Thymus (tissue), 11 donors: ENCODE results near the gene DHX34. TPM values are rescaled to one million over a fixed set of nuclear protein-coding genes. Genes with fewer than 3 reads are reported as not detected.

Experiments used
- DNase-seq, 9 donors: peaks; one replicate each; pipeline ENCODE4 v3.0.0-alpha.2; 2013; ENCODE audit warnings: low spot score in 9 of 9, low read depth in 6 of 9, missing footprints in 1 of 9
- H3K27ac ChIP-seq, 2 donors: one replicate each; pipeline ENCODE4 v1.5.1; 2013; ENCODE audit warnings: control low read depth in 1 of 2, low read depth in 1 of 2, low read length in 1 of 2, mild to moderate bottlenecking in 1 of 2, moderate library complexity in 1 of 2
- H3K27me3 ChIP-seq, 2 donors: one replicate each; pipeline ENCODE4 v1.5.1; 2013; ENCODE audit warnings: low read length in 1 of 2; ENCODE audit not compliant: control insufficient read depth in 2 of 2, insufficient read depth in 1 of 2
- H3K36me3 ChIP-seq, 2 donors: one replicate each; pipeline ENCODE4 v1.5.1; 2013; ENCODE audit warnings: low read length in 1 of 2, mild to moderate bottlenecking in 1 of 2, moderate library complexity in 1 of 2; ENCODE audit not compliant: control insufficient read depth in 2 of 2, insufficient read depth in 2 of 2
- H3K4me1 ChIP-seq, 2 donors: one replicate each; pipeline ENCODE4 v1.5.1; 2013; ENCODE audit warnings: low read length in 2 of 2; ENCODE audit not compliant: control insufficient read depth in 2 of 2, insufficient read depth in 2 of 2
- H3K4me3 ChIP-seq, 2 donors: one replicate each; pipeline ENCODE4 v1.5.1; 2013; ENCODE audit warnings: low read length in 2 of 2, control low read depth in 1 of 2, mild to moderate bottlenecking in 1 of 2
- H3K9me3 ChIP-seq, 2 donors: one replicate each; pipeline ENCODE4 v1.5.1; 2013; ENCODE audit warnings: low read length in 1 of 2, mild to moderate bottlenecking in 1 of 2; ENCODE audit not compliant: control insufficient read depth in 2 of 2, insufficient read depth in 1 of 2
- WGBS: extraction: QIAGEN DNeasy Blood & Tissue Kit; methylation state at CpG from one replicate; pipeline ENCODE4 v1.1.7; 2013; 5-methylcytosine and 5-hydroxymethylcytosine counted together
- polyA plus RNA-seq: library from polyadenylated mRNA; stranded (reverse); fragments of 200-250 nt; gene quantifications from one replicate; pipeline ENCODE4 v1.2.3, GENCODE V29; 2013
- total RNA-seq: library from RNA; stranded (reverse); fragments of 120-200 nt; gene quantifications from one replicate; pipeline ENCODE4 v1.2.4, GENCODE V29; 2013
- donor health status: healthy.

Gene DHX34
- total and polyA plus RNA-seq, 2 donors = 5.2 to 16.0 TPM

DNA sequence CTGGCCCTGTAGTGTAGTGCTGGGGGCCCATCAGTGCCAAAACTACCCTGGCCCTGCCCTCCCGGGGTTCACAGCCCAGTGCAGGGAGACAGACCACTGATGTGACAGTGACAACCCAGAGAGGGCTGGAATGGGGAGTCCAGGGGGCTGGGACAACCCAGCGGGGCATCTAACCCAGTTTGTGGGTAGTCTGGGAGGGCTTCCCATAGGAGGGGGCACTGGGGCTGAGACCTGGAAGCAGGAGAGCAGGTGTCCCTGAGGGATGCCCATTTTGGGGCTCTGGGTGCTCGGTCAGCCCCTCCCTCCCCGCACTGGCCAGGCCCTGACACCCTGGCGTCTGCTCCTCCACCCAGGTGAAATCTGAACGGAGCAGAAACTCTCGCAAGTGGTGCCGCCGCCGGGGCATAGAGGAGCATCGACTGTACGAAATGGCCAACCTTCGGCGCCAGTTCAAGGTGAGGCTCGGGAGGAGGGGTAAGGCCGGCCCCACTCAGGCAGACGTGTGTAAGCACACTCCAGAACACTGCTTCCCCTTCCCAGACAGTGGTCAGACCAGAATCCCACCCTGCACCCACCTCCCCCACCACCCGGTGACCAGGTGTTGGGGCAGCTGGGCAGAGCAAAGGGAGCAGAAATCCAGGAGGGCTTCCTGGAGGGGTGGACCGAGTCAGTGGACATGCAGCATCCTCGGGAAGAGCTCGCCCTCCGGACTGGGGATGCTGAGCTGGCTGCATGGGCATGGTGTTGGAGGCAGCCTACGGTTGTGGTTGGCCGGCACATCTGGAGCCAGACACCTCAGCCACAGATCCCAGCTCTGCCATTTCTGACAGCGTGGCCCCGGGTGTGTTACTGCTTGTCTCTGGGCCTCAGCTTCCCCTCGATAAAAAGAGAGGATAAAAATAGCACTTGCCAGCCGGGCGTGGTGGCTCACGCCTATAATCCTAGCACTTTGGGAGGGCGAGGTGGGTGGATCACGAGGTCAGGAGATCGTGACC, 24.4 kb downstream of the DHX34 start:
- no peaks in the 10 kb centered on the region for H3K4me1 ChIP-seq
- peaks cover 0 to 2% of the 10 kb centered on the region in 2 donors for H3K9me3 ChIP-seq
- peaks cover 64 to 87% of the 10 kb centered on the region in 2 donors for H3K36me3 ChIP-seq
- H3K27me3 ChIP-seq = no peaks in the 10 kb centered on the region
- 95% methylated on average over 33 of the region's 33 CpGs for WGBS
- H3K4me3 ChIP-seq = no peak overlapping the region
- H3K27ac ChIP-seq = no peak overlapping the region
- DNase-seq = no peak

DNA sequence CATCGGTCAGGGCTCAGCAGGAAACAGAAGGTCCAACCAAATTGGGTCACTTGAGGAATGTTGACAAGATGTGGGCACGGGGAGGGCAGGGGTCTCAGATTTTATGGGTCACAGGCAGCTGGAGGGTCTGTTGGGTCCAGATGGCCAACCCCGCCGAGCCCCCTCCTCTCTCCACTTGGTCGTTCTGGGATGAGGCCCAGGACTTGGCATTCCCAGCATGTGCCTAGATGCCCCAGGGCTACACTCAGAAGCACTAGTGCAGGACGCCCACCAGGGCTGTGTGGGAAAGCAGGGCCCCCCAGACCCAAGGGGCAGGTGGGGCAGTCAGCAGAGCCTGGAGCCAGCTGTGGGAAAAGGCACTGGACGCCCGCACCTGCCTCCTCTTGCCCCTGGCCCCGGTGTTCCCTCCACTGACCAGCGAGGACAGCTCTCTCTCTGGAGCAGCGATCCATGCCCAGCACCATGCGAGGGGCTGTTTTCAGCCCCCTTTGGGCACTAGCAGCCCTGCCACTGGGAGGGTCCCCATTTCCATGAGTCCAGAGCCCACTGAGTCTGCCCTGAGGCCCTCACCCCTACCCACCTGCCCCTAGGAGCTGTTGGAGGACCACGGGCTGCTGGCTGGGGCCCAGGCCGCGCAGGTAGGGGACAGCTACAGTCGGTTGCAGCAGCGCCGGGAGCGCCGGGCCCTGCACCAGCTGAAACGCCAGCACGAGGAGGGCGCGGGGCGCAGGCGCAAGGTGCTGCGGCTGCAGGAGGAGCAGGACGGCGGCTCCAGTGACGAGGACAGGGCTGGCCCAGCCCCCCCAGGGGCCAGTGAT, 26.0 kb downstream of the DHX34 start:
- no peaks in the 10 kb centered on the region for H3K27me3 ChIP-seq
- no peak overlapping the region for H3K27ac ChIP-seq
- peaks cover 64 to 85% of the 10 kb centered on the region in 2 donors for H3K36me3 ChIP-seq
- H3K9me3 ChIP-seq = peaks cover 0 to 2% of the 10 kb centered on the region in 2 donors
- H3K4me1 ChIP-seq = no peaks in the 10 kb centered on the region
- no peak for DNase-seq
- no peak overlapping the region for H3K4me3 ChIP-seq
- WGBS = 98% methylated on average over 30 of the region's 30 CpGs

DNA sequence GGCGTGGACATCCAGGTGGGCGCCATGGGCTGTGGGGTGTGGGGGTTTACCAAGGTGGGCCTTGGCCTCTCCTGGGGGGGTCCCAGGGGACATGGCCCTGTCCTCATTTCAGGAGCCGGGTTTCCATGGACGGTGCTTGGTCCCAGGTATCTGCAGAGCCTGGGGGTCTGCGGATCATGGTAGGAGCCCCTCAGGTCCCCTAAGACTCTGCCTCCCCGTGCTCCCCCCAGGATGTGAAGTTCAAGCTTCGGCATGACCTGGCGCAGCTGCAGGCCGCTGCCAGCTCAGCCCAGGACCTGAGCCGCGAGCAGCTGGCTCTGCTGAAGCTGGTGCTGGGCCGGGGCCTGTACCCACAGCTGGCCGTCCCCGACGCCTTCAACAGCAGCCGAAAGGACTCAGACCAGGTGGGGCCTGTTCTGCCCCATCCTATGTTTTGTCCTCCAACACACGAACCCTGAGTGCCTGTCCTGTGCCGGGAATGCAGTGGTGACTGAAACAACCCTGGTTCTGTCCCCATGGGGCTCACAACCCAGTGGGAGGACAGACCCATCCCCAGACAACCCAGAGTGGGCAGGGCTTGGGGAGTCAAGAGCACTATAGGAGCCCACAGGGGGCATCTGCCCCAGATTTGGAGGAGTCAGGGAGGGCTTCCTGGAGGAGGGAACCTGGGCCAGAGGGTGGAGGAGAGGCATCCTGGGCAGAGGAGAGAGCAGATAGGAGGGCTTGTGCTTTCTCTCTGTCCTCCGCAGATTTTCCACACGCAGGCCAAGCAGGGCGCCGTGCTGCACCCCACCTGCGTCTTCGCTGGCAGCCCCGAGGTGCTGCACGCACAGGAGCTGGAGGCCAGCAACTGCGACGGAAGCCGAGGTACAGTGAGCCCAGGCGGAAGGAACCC, 26.8 kb downstream of the DHX34 start:
- no peak for DNase-seq
- no peak overlapping the region for H3K27ac ChIP-seq

DNA sequence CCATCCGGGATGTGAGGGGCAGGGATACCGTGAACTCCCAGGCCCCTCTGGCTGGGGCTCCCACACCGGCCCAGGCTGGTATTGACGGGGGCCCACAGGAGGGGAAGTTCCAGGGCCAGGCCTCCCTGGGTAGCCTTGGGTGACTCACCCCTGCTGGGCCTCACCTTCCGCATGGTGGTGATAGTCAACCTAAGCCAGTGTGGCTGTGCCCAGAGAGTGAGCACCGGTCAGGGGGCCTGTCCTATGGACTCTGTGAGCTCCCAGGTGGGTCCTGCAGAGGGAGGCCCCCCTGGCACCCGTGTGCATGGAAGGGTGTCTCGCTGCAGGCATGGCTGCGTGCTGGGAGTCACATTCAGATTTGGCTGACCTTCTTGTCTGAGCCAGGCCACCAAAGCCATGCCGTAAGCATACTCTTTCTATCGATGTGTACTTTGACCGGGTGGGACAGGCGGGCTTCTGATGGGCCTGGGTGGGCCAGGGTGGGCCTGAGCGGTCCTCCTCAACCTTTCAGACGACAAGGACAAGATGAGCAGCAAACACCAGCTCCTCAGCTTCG, 27.6 kb downstream of the DHX34 start:
- WGBS = 96% methylated on average over 16 of the region's 16 CpGs
- H3K9me3 ChIP-seq = peaks cover 0 to 2% of the 10 kb centered on the region in 2 donors
- H3K27ac ChIP-seq = no peak overlapping the region
- no peaks in the 10 kb centered on the region for H3K27me3 ChIP-seq
- H3K36me3 ChIP-seq = peaks cover 70 to 92% of the 10 kb centered on the region in 2 donors
- H3K4me3 ChIP-seq = no peak overlapping the region
- H3K4me1 ChIP-seq = peaks cover under 1 to 5% of the 10 kb centered on the region in 2 donors
- DNase-seq = no peak

More for the DNA sequence above, 26.8 kb downstream of the DHX34 start:
- Histone ChIP-seq H3K4me3 (no peak overlapping the region), H3K4me1 (no peaks in the 10 kb centered on the region), H3K9me3 (peaks cover 0 to 2% of the 10 kb centered on the region in 2 donors), H3K36me3 (peaks cover 67 to 91% of the 10 kb centered on the region in 2 donors), H3K27me3 (no peaks in the 10 kb centered on the region)
- 98% methylated on average over 30 of the region's 30 CpGs for WGBS

DNA sequence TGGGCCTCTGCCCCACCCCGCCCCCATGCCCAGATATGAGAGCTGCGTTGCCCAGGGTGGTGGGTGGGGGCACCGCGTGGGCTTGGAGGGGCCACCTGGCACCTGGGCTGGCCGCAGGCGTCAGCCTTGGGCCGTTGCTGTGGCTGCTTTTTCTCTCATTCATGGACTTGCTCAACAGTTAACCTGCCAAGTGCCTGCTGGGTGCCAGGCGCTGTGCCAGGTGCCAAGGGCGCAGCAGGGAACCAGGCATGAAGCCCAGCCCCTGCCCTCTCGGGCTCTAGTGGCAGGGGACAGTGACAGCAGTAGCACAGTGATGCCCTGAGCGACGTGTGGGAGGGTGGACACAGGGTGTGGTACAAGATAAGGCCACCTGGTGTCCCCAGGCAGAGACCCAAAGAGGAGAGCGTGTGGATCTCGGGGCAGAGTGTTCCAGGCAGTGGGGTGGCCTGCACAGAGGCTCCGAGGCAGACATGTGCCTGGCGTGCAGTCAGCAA, 28.1 kb downstream of the DHX34 start:
- peaks cover 4 to 7% of the 10 kb centered on the region in 2 donors for H3K4me1 ChIP-seq
- no peaks in the 10 kb centered on the region for H3K27me3 ChIP-seq
- H3K36me3 ChIP-seq = peaks cover 72 to 92% of the 10 kb centered on the region in 2 donors
- no peak overlapping the region for H3K4me3 ChIP-seq
- H3K27ac ChIP-seq = no peak overlapping the region
- no peak for DNase-seq
- WGBS = 97% methylated on average over 16 of the region's 16 CpGs
- H3K9me3 ChIP-seq = peaks cover 0 to 2% of the 10 kb centered on the region in 2 donors

DNA sequence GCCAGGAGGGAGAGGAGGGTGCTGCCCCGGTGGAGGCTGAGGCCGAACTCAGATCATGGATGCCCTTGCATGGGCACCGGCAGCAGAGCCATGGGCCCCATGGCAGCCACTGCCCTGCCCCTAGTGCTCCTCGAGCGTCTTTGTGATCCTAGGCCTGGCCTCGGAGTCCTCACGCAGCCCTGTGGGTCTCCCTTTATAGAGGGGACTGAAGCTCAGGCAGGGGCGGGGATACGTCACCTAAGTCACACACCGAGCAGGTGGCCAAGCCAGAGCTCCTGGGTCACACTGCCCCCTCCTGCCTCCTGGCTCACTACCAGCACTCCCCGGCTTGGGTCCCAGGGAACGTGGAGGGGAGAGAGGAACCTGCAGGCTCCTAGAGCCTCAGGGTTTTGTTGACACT, 28.7 kb downstream of the DHX34 start:
- H3K27me3 ChIP-seq = no peaks in the 10 kb centered on the region
- peaks cover 72 to 87% of the 10 kb centered on the region in 2 donors for H3K36me3 ChIP-seq
- H3K4me3 ChIP-seq = no peak overlapping the region
- no peak for DNase-seq
- H3K27ac ChIP-seq = no peak overlapping the region
- H3K4me1 ChIP-seq = peaks cover 4 to 7% of the 10 kb centered on the region in 2 donors
- 88% methylated on average over 12 of the region's 12 CpGs for WGBS
- H3K9me3 ChIP-seq = peaks cover 0 to 2% of the 10 kb centered on the region in 2 donors

DNA sequence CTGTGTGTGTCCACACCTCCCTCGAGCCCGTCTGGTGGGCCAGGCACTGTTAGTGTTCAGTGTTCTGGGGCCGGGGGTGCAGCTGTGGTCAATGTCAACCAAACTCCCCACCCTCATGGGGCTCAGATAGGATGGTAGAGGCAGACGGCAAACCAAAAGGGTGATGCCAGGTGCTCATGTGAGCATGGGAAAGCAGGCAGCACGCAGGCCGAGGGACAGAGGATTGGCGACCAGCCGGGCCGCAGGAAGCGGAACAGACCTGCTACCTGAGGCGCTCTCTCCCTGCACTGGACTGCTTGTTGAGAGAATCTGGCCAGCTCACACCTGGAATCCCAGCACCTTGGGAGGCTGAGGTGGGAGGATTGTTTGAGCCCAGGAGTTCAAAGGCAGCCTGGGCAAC, 29.1 kb downstream of the DHX34 start:
- Histone ChIP-seq H3K27ac (no peak overlapping the region), H3K27me3 (no peaks in the 10 kb centered on the region), H3K4me3 (no peak overlapping the region), H3K9me3 (peaks cover 0 to 2% of the 10 kb centered on the region in 2 donors), H3K4me1 (peaks cover 4 to 7% of the 10 kb centered on the region in 2 donors), H3K36me3 (peaks cover 69 to 82% of the 10 kb centered on the region in 2 donors)
- WGBS = 98% methylated on average over 11 of the region's 11 CpGs
- no peak for DNase-seq

DNA sequence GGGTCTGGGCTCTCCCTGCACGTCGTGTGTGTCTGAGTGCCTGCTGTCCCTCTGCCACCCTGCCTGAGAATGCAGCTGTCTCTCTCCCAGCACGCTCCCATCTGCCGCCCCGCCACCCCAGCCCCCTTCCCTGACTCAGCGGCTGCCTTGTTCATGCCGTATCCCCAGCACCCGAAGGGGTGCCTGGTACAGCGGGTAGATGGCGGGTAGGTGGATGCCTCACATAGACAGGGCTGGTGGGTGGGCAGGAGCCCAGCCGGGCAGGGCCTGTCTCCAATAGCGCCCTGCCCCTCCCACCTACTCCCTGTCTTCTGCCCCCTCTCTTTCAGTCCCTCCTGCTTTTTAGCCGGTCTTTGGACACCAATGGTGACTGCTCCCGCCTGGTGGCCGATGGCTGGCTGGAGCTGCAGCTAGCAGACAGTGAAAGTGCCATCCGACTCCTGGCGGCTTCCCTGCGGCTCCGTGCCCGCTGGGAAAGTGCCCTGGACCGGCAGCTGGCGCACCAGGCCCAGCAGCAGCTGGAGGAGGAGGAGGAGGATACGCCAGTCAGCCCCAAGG, 30.3 kb downstream of the DHX34 start:
- no peak overlapping the region for H3K4me3 ChIP-seq
- H3K9me3 ChIP-seq = peaks cover 0 to 2% of the 10 kb centered on the region in 2 donors
- H3K4me1 ChIP-seq = peaks cover 4 to 7% of the 10 kb centered on the region in 2 donors
- no peaks in the 10 kb centered on the region for H3K27me3 ChIP-seq
- H3K27ac ChIP-seq = no peak overlapping the region
- 97% methylated on average over 23 of the region's 23 CpGs for WGBS
- H3K36me3 ChIP-seq = peaks cover 59 to 73% of the 10 kb centered on the region in 2 donors
- DNase-seq = no peak
